Measurements from ENCODE around the gene MYORG.

Gene MYORG

DNA sequence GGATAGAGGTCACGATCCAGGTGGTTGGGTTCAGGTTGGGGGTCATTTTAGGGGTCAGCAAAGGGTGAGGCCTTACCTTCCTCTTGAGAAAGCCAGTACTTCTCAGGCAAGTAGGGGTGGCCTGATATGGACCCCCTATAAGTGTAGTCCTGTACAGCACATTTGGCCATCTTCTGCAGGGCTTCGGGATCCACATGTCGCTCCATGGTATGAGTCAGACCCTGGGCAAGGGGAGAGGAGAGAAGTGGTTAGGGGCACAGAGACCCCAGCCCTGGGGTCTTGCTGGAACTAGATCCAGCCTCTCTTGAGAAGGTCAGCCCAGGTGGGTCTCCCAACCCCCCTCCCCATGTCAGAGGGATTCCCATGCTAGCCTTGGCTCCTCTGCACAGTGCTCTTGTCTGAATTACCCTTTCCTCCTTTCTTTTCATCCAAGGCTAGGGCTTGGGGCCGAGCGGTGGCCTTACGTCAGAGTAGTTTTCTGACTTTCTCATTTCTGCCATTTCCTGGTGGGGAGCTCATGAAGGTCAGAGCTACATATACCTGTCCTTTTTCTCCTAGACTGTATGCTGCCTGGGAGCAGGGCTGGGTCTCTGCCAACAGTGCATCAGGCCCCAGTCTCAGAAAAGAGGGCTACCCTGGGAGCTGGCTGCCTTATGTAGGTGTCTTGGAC lies 9.0 kb upstream of the MYORG start:
- DNase-seq (ENCODE audit: low read depth in 1 of 2, low spot score in 1 of 2): no peak

DNA sequence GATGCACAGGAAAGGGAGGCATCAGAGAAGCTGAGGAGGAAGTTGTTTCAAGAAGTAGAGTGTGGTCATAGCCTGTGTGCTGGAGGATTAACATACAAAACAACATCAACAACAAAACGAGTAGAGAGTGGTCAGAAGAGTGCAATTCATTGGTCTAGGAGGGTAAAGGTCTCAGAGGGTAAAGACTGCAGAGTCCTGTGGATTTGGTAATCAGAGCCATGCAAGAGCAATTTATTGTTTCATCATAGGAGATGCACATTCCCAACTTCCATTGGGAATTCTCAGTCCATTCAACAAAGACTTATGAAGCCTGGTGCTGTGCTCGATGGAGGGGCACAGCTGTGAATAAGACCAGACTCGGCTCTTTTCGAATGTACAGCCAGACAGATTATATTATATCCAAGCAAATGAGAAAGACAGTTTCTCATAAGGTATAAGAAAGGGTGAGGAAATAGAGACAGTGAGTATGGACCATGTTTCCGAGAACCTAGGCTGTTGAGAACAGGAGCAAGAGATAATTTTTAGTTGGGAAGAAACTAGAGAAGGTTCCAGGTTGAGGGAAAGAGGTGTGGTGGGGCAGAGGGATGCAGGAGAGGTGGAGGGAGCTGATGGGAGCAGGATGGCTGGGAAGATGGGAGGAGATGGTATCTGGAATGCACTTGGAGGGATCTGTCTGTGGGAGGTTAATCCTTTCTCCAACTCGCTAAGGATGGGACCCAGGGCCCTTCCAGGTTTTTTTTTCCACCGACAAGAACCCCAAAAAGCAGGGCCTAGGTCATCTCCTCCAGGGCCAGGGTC lies 7.9 kb upstream of the MYORG start:
- DNase-seq (ENCODE audit: low read depth in 1 of 2, low spot score in 1 of 2): no peak

DNA sequence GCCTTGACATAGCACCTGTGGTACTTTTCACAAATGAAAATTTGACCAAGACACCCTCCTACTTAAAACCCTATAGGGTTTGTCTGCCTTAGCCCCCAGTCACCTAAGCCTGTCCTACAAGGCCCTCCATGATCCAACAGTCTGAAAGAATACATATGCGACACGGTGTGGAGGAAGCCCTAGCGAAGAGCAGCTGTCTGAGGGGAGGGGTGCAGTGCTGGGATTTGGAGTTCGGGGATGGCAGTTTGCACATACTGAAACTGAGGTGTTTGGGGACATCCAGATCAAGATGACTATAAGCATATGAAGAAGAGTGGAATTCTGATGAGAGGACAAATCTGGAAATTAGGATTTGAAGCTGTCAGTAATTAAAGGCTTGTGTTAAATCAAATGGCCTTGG lies 7.2 kb upstream of the MYORG start:
- no peak for DNase-seq (ENCODE audit: low read depth in 1 of 2, low spot score in 1 of 2)

DNA sequence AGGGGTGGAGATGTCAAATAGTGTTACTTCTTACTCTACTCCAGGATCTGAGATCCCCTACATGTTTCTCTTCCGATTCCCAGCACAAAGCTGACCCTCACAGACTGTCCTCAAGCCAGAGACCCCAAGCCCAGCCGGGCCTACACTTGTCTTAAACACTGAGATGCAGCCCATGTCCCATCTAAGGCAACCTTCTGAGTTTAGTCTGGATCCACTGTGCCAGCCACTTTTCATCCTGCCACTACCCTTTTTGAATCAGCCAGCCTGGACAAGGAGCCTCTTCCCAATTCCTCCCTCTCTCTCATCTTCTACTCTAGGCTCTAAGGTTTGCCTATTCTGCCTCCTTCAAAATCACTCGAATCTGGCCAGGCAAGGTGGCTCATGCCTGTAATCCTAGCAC lies 6.2 kb upstream of the MYORG start:
- DNase-seq (ENCODE audit: low read depth in 1 of 2, low spot score in 1 of 2): no peak

GRCh38 chr9:34382054-34382453 lies 5.4 kb upstream of the MYORG start:
- DNase-seq (ENCODE audit: low read depth in 1 of 2, low spot score in 1 of 2): no peak

GRCh38 chr9:34381323-34381722 lies 4.6 kb upstream of the MYORG start:
- DNase-seq (ENCODE audit: low read depth in 1 of 2, low spot score in 1 of 2): no peak

DNA sequence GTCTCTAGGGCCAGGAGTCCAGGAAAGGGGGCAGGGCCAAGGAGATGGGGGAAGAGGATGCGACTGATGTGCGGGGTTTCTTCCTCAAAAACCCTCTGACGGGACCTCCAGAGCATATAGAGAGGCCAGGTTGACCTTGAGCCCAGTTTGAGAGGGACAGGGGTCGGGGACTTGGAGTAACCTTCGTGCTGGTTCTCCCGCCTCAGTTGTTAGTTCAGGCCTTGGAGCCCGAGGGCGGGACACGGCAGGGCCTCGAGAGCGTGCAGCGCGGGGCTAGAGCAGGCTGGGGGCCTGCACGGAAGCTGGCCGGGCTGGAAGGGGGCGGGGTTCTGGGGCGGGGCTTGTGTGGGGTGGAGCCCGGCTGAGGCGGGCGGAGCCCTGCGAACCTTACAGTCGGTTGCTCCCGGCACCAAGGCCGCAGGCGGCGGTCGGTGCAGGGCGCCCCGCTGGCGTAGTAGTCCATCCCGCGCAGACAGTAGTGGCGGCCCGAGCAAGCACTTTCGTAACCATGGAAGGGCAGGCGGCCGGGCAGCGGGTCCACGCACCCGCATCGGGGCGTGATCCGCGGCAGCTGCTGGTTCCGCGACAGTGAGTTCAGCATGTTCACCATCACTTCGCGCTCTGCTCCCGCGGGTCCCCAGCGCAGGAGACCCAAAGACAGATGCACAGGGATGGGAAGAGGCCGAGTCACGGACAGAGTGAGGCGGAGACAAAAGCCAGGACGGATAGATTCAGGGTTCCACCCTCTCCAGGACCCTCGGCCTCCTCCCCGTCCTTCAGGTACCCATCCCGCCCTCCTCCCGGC lies 4.0 kb upstream of the MYORG start:
- DNase-seq (ENCODE audit: low read depth in 1 of 2, low spot score in 1 of 2): peak; percentile 59 to 73

- no peak for DNase-seq (ENCODE audit: low read depth in 1 of 2, low spot score in 1 of 2)
These were observed 3.4 kb upstream of the MYORG start for GRCh38 chr9:34380034-34380510.

DNA sequence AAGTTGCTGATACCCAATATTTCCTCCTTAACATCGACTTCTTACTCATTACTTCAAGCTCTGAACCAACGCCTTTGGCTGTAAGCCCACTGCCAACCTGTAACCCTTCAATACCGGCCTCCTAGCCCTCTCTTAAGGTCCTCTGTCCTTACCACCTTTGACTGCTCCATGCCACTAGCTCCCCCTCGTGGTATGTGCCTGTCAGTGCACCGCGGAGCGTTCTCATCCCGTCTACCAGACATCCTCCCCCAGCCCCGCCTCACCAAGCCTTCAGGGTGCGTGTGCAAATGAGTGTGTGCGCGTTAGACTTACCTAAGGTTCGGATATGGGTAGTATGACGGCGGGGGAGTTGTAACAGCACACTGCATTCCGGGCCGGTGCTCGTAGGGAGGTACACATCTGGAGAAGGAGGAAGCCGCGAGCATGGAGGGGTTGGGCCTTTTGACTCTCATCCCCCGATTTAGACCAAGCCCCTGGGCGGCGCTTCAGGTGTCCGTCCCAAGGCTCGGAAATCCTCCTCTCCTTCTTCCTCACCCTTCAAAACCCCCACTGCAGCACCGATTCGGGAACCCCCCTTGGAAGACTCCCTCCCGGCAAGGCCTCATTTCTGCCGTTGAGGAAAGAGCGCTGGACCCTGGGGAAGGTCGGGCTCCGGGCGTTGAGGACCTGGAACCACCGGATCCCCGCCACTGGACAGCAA lies 2.8 kb upstream of the MYORG start:
- peak; percentile 79 to 83 for DNase-seq (ENCODE audit: low read depth in 1 of 2, low spot score in 1 of 2)

GRCh38 chr9:34378376-34379060 lies 1.8 kb upstream of the MYORG start:
- DNase-seq (ENCODE audit: low read depth in 1 of 2, low spot score in 1 of 2): no peak

- no peak for DNase-seq (ENCODE audit: low read depth in 1 of 2, low spot score in 1 of 2)
These were observed 677 bp upstream of the MYORG start for GRCh38 chr9:34377404-34377746.

DNA sequence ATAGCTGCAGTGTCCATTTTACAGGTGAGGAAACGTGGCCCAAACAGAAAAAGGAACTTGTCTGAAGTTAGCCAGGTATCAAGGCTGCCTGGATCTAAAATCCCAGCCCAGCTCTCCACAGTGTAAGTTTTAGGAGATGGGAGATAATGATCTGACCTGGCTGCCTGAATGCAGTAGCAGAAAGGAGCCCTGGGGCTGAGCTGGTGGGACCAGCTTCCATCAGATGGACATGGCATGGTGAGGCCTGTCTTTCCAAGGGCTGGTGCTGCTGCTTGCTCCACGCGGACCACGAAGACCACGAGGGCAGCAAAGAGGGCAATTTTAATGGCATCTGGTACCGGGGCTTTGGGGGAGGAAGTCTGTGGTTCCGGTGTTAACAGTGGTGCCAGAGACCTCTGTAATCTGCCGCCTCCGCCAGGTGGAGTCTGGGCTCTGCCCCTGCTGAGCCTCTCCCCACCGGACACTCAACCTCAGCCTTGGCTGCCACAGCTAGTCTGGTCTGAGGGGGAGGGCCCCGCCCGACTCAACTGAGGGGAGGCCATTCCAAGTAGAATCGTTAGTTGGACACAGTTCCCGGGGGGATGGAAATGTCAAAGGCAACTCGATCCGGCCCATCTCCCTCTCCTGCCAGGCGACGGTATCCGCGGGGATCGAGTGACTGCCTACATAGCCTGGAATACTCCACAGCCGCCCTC lies 650 bp downstream of the MYORG start:
- DNase-seq (ENCODE audit: low read depth in 1 of 2, low spot score in 1 of 2): no peak

GRCh38 chr9:34374905-34375552 lies 1.7 kb downstream of the MYORG start:
- DNase-seq (ENCODE audit: low read depth in 1 of 2, low spot score in 1 of 2): no peak

DNA sequence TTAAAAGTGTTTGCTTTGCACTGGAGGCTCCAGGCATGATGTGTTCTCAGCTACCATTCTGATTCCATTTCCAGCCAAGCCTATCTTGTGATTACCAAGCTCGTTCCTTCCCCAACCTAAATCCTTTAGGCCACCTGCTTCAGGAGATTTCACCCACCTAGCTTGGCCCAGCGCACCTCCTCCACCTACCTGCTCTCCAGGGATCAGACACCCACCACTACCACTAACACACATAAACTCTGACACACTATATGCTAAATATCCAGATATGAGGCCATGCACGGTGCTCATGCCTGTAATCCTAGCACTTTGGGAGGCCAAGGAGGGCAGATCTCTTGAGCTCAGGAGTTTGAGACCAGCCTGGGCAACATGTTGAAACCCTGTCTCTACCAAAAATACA lies 2.4 kb downstream of the MYORG start:
- no peak for DNase-seq (ENCODE audit: low read depth in 1 of 2, low spot score in 1 of 2)

DNA sequence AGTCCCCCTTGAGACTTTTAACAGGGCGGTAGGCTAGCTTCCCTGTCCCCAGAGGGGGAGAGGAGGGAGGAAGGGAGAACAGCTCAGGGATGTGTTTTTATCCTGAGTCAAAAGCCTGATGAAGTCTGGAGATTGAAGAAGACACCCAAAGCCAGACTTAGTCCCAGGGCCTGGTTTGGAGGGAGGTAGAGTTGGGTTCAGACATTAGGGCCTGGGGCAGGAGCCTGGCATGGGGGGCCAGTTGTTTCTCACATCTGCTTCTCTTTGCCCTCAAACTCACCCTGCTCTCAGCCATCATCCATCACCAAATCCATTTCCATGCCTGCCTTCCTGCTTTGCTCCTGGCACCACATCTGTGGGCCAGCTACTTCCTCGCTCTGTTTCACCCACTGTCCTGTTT lies 2.9 kb downstream of the MYORG start:
- DNase-seq (ENCODE audit: low read depth in 1 of 2, low spot score in 1 of 2): no peak

DNA sequence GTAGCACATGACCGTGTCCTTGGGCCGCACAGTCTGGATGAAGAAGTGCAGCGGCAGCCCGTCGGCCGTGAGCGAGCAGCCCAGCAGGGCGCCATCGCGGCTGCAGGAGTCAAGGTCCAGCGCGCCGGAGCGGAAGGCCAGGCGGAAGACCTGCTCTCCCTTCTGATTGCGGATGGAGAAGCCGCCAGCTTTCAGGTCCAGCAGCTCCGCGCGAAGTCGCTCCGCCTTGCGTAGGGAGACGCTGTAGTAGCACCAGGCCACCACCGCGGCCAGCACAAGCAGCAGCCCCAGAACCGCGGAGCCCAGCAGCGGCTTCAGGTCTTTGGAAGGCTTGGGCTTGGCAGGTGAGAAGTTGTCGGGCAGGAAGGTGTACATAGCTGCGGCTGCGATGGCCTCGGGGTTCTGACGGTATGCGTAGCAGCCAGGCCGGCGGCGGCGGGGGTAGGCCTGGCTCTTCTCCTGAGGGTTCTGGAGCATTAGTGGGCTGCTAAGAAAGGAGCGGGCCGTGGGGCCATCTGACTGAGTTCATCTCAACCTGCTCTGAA lies 4.2 kb downstream of the MYORG start:
- DNase-seq (ENCODE audit: low read depth in 1 of 2, low spot score in 1 of 2): no peak

- no peak for DNase-seq (ENCODE audit: low read depth in 1 of 2, low spot score in 1 of 2)
These were observed 4.7 kb downstream of the MYORG start for GRCh38 chr9:34371886-34372466.

- DNase-seq (ENCODE audit: low read depth in 1 of 2, low spot score in 1 of 2): no peak
These were observed 5.5 kb downstream of the MYORG start for GRCh38 chr9:34370970-34371880.

All from stimulated activated CD4-positive, alpha-beta T cell treated with anti-CD3 and anti-CD28 coated beads, Interleukin-15, amount 100 ng/mL, for 1 hour (primary cell).